Astrocyte of the cerebellum (primary cell): ENCODE data around the gene CSTPP1.

Source experiments
- DNase-seq: peaks from one replicate; pipeline ENCODE4 v3.0.0-alpha.2; 2011; ENCODE audit warnings: low read depth
- H3K4me3 ChIP-seq: 2 replicates; pipeline ENCODE4 v1.5.1; 2011; ENCODE audit warnings: mild to moderate bottlenecking, low read depth, low read length, moderate library complexity
- CTCF ChIP-seq: IDR thresholded peaks from 2 replicates; pipeline ENCODE4 v1.5.1; 2012; ENCODE audit warnings: low read length, low read depth, moderate library complexity, mild to moderate bottlenecking; ENCODE audit errors: missing control alignments
- in situ Hi-C: cut with HindIII; loops from 2 replicates; pipeline ENCODE4 v1.10.0; 2017; ENCODE audit warnings: low sequenced_read_pairs

CSTPP1 gene

DNA sequence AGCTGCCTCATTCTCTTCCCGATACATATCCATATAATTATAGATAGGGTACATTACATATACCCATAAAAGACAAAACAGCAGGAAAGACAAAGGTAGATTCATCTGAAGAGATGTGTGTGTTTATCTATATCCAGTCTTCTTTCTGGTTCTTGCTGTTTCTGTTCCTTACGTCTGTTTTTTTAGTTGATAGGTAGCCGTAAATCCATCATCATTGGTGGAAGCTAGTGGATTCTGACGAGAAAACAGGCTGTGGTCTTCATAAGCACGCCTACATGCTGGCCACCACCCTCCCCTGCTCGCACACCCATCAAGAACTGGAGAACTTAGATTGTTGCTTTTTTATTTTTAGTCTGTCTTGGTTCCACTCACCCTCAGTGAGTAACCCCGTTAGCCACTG, 188.5 kb downstream of the CSTPP1 start:
- no peak for TF ChIP-seq CTCF
- in situ Hi-C loops = no loop called here
- no peak for DNase-seq
- H3K4me3 ChIP-seq = no peak overlapping the region

- H3K4me3 ChIP-seq = no peak overlapping the region
- in situ Hi-C loops = no loop called here
- no peak for DNase-seq
- no peak for TF ChIP-seq CTCF
Observed at GRCh38 chr11:47127213-47127612, 190.7 kb downstream of the CSTPP1 start.

DNA sequence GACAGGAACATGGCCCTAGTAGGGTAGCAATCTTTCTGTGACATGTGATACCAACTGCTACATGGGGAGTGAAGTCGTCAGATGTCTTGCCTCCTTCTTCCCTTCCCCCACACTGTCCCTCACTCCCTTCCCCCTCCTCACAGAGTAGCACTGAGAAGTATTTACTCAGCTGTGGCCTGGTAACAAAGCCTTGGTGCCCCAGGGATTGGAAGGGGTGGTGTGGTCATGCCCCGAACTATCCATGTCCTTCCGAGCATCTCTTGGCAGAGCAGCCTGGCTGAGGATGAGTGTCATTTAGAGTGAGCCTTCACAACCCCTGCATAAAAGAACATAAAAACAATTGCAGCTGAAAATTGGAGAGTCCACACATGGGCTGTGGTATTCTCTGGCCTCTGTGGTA, 194.0 kb downstream of the CSTPP1 start:
- no peak for TF ChIP-seq CTCF
- no peak for DNase-seq
- in situ Hi-C loops = no loop called here
- no peak overlapping the region for H3K4me3 ChIP-seq

GRCh38 chr11:47131136-47131535, 194.6 kb downstream of the CSTPP1 start:
- TF ChIP-seq CTCF = no peak
- no peak overlapping the region for H3K4me3 ChIP-seq
- DNase-seq = no peak
- in situ Hi-C loops = no loop called here

GRCh38 chr11:47132490-47132889, 195.9 kb downstream of the CSTPP1 start:
- DNase-seq = no peak
- no peak overlapping the region for H3K4me3 ChIP-seq
- TF ChIP-seq CTCF = no peak
- in situ Hi-C loops = no loop called here

DNA sequence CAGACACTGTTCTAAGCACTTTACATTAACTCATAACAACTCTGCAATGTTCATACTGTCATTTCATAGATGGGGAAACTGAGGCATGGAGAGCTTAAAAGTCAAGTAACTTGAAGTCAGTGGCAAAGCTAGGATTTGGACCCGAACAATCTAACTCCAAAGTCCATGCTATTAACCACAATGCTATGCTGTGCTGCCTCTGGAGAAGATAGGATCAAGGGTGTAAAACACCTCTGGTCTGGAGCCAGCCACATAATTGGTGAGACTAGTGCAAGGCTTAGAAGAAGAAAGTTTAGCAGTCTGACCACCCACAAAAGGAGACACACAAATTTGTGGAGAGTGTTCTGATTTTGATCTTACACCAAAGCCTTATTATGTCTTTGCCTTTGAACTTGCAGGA, 196.4 kb downstream of the CSTPP1 start:
- no peak for TF ChIP-seq CTCF
- H3K4me3 ChIP-seq = no peak overlapping the region
- in situ Hi-C loops = no loop called here
- no peak for DNase-seq

DNA sequence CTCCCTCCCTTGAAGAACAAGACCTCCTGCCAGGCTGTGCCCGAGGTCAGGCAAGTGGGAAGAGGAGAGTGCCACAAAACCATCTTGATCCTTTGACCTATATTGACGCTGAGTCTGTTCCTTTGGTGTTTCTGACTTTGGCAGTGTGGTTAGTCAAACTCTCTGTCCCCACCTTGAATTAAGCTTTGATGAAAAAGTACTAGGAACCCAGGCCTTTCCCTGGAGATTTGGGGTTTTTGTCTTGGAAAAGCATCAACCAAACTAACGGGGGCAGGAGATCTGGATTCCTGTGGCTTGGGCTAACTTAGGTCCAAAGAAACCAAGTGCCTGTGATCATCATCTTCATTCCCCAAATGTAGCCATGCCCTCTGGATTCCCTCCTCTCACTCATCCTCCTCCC, 199.8 kb downstream of the CSTPP1 start:
- no peak overlapping the region for H3K4me3 ChIP-seq
- in situ Hi-C loops = no loop called here
- DNase-seq = no peak
- no peak for TF ChIP-seq CTCF
